HepG2 (cell line): ENCODE measurements around the gene JAGN1. TPM values are rescaled to one million over a fixed set of nuclear protein-coding genes. Genes with fewer than 3 reads are reported as not detected.
A peak's percentile ranks its signal among the peaks of the same experiment; 100 is the strongest.

Experiments used
- ADNP ChIP-seq: sonication (generic); formaldehyde crosslinking; IDR thresholded peaks from 2 replicates; pipeline ENCODE4 v1.4.0; 2020; ENCODE audit warnings: missing genetic modification reagents
- CBX2 ChIP-seq, 2 experiments: fragments of 200-600 bp in 1 of 2; sonication (generic); formaldehyde crosslinking in 1 of 2; IDR thresholded peaks; 2 replicates each; pipeline versions ENCODE4 v1.7.0 to v1.8.1; 2018 to 2022; ENCODE audit warnings: low read depth in 2 of 2, low read length in 1 of 2, mild to moderate bottlenecking in 1 of 2, missing genetic modification reagents in 1 of 2
- CENPX ChIP-seq: sonication (generic); formaldehyde crosslinking; IDR thresholded peaks from 2 replicates; pipeline ENCODE4 v1.9.0; 2021; ENCODE audit warnings: mild to moderate bottlenecking, missing genetic modification reagents, moderate library complexity
- GABPA ChIP-seq, 2 experiments: IDR thresholded peaks; 2 replicates each; pipeline ENCODE4 v1.6.1; 2011 to 2016; ENCODE audit warnings: low read depth in 2 of 2, low read length in 1 of 2, missing biosample characterization in 1 of 2, missing genetic modification characterization in 1 of 2
- GZF1 ChIP-seq: sonication (generic); formaldehyde crosslinking; IDR thresholded peaks from 2 replicates; pipeline ENCODE4 v1.5.1; 2020; ENCODE audit warnings: mild to moderate bottlenecking, missing genetic modification reagents
- SIX4 ChIP-seq: sonication (generic); formaldehyde crosslinking; IDR thresholded peaks from 2 replicates; pipeline ENCODE4 v1.4.0; 2020; ENCODE audit warnings: missing genetic modification reagents
- SYNCRIP ChIP-seq: fragments of 200-400 bp; formaldehyde crosslinking; IDR thresholded peaks from 2 replicates; pipeline ENCODE4 v1.6.1; 2018; ENCODE audit warnings: mild to moderate bottlenecking, low read depth, low read length; ENCODE audit not compliant: insufficient read depth
- YY1 ChIP-seq: IDR thresholded peaks from 2 replicates; pipeline ENCODE4 v1.6.1; 2011; ENCODE audit warnings: low read length, low read depth, moderate library complexity, mild to moderate bottlenecking; ENCODE audit not compliant: insufficient read depth, insufficient replicate concordance
- ZFP41 ChIP-seq: sonication (generic); formaldehyde crosslinking; IDR thresholded peaks from 2 replicates; pipeline ENCODE4 v1.4.0; 2020; ENCODE audit warnings: mild to moderate bottlenecking, missing genetic modification reagents, borderline replicate concordance
- ZNF101 ChIP-seq: sonication (generic); formaldehyde crosslinking; IDR thresholded peaks from 2 replicates; pipeline ENCODE4 v1.4.0; 2020; ENCODE audit warnings: mild to moderate bottlenecking, low read depth, missing genetic modification reagents, borderline replicate concordance
- ZNF564 ChIP-seq: sonication (generic); formaldehyde crosslinking; IDR thresholded peaks from 2 replicates; pipeline ENCODE4 v1.8.1; 2023; ENCODE audit warnings: mild to moderate bottlenecking, missing genetic modification reagents
- ZNF616 ChIP-seq: sonication (generic); formaldehyde crosslinking; IDR thresholded peaks from 2 replicates; pipeline ENCODE4 v1.5.0; 2020; ENCODE audit warnings: low read depth, mild to moderate bottlenecking, missing genetic modification reagents
- polyA plus RNA-seq, 8 experiments: library from polyadenylated mRNA; depleted of rRNA in 3 of 8; stranded (reverse) in 7 of 8; unstranded in 1 of 8; fragments of >200 nt; fragmentation: Illumina TruSeq in 4 of 8; extraction: Trizol in 4 of 8; gene quantifications; 2 replicates each; pipeline versions ENCODE4 v1.2.1 to v1.2.3, GENCODE V29; 2011 to 2016; ENCODE audit warnings: low read depth in 4 of 8, missing spikeins in 1 of 8, mixed read lengths in 1 of 8; ENCODE audit not compliant: insufficient read depth in 1 of 8
- total RNA-seq, 5 experiments: library from RNA; depleted of rRNA; stranded (reverse); fragments of >200 nt; fragmentation: Illumina TruSeq; extraction: Trizol; gene quantifications; 2 replicates each; pipeline ENCODE4 v1.2.3, GENCODE V29; 2016; ENCODE audit warnings: low read depth in 1 of 5
- TF ChIP-seq, protein P1 (sequence below): sonication (generic); formaldehyde crosslinking; IDR thresholded peaks from 2 replicates; pipeline ENCODE4 v1.4.0; 2020; ENCODE audit warnings: mild to moderate bottlenecking, missing genetic modification reagents
- TF ChIP-seq, protein P2 (sequence below): sonication (generic); formaldehyde crosslinking; IDR thresholded peaks from 2 replicates; pipeline ENCODE4 v1.4.0; 2020; ENCODE audit warnings: missing genetic modification reagents, mild to moderate bottlenecking, borderline replicate concordance
- TF ChIP-seq, protein P3 (sequence below): sonication (generic); formaldehyde crosslinking; IDR thresholded peaks from 2 replicates; pipeline ENCODE4 v1.8.0; 2022; ENCODE audit warnings: missing genetic modification reagents, mild to moderate bottlenecking, borderline replicate concordance
- TF ChIP-seq, protein P4 (sequence below): sonication (generic); formaldehyde crosslinking; IDR thresholded peaks from 2 replicates; pipeline ENCODE4 v1.4.0; 2020; ENCODE audit warnings: missing genetic modification reagents, mild to moderate bottlenecking, borderline replicate concordance

JAGN1 gene
- total and polyA plus RNA-seq, 2 of the 13 experiments (the other 11 are each of a cell fraction or from before 2014, with no cell fraction given) = 49.9 to 50.9 TPM

DNA sequence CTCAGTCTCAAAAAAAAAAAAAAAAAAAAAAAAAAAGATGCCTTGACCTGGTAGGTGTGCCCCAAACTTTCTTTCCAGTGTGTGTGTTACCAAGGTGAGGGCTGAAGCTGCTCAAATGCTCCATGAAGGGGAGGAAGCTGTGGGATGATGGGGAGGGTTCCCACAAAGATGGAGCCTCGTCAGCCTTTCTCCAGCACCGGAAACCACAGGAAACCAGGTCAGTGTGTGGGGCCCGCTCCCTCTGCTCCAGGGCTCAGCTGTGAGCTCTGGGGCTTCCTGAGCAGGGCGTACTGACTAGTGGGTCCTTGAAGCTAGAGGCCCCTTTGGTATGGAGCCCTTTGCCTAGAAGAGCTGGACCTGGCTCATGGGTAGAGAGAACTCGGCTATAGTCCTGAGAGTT, 11.6 kb downstream of the JAGN1 start (continued):
- TF ChIP-seq, protein P1, sequence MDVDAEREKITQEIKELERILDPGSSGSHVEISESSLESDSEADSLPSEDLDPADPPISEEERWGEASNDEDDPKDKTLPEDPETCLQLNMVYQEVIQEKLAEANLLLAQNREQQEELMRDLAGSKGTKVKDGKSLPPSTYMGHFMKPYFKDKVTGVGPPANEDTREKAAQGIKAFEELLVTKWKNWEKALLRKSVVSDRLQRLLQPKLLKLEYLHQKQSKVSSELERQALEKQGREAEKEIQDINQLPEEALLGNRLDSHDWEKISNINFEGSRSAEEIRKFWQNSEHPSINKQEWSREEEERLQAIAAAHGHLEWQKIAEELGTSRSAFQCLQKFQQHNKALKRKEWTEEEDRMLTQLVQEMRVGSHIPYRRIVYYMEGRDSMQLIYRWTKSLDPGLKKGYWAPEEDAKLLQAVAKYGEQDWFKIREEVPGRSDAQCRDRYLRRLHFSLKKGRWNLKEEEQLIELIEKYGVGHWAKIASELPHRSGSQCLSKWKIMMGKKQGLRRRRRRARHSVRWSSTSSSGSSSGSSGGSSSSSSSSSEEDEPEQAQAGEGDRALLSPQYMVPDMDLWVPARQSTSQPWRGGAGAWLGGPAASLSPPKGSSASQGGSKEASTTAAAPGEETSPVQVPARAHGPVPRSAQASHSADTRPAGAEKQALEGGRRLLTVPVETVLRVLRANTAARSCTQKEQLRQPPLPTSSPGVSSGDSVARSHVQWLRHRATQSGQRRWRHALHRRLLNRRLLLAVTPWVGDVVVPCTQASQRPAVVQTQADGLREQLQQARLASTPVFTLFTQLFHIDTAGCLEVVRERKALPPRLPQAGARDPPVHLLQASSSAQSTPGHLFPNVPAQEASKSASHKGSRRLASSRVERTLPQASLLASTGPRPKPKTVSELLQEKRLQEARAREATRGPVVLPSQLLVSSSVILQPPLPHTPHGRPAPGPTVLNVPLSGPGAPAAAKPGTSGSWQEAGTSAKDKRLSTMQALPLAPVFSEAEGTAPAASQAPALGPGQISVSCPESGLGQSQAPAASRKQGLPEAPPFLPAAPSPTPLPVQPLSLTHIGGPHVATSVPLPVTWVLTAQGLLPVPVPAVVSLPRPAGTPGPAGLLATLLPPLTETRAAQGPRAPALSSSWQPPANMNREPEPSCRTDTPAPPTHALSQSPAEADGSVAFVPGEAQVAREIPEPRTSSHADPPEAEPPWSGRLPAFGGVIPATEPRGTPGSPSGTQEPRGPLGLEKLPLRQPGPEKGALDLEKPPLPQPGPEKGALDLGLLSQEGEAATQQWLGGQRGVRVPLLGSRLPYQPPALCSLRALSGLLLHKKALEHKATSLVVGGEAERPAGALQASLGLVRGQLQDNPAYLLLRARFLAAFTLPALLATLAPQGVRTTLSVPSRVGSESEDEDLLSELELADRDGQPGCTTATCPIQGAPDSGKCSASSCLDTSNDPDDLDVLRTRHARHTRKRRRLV (CRISPR knock-in tag) = no peak
- no peak for TF ChIP-seq SYNCRIP
- no peak for TF ChIP-seq GABPA (IDR thresholded peaks at IDR 0.05; ENCODE audit: low read depth, low read length)
- peak; percentile 68 for TF ChIP-seq GABPA (CRISPR knock-in tag; IDR thresholded peaks at IDR 0.05; ENCODE audit: low read depth)
- no peak for TF ChIP-seq CENPX (CRISPR knock-in tag)
- TF ChIP-seq, protein P2, sequence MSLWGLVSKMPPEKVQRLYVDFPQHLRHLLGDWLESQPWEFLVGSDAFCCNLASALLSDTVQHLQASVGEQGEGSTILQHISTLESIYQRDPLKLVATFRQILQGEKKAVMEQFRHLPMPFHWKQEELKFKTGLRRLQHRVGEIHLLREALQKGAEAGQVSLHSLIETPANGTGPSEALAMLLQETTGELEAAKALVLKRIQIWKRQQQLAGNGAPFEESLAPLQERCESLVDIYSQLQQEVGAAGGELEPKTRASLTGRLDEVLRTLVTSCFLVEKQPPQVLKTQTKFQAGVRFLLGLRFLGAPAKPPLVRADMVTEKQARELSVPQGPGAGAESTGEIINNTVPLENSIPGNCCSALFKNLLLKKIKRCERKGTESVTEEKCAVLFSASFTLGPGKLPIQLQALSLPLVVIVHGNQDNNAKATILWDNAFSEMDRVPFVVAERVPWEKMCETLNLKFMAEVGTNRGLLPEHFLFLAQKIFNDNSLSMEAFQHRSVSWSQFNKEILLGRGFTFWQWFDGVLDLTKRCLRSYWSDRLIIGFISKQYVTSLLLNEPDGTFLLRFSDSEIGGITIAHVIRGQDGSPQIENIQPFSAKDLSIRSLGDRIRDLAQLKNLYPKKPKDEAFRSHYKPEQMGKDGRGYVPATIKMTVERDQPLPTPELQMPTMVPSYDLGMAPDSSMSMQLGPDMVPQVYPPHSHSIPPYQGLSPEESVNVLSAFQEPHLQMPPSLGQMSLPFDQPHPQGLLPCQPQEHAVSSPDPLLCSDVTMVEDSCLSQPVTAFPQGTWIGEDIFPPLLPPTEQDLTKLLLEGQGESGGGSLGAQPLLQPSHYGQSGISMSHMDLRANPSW (CRISPR knock-in tag) = 0 out of 2 replicates have a peak, but pooled peaks have one; percentile 11
- TF ChIP-seq ZNF101 (CRISPR knock-in tag) = no peak
- TF ChIP-seq, protein P3, sequence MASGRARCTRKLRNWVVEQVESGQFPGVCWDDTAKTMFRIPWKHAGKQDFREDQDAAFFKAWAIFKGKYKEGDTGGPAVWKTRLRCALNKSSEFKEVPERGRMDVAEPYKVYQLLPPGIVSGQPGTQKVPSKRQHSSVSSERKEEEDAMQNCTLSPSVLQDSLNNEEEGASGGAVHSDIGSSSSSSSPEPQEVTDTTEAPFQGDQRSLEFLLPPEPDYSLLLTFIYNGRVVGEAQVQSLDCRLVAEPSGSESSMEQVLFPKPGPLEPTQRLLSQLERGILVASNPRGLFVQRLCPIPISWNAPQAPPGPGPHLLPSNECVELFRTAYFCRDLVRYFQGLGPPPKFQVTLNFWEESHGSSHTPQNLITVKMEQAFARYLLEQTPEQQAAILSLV (CRISPR knock-in tag) = 0 out of 2 replicates have a peak, but pooled peaks have one; percentile 62
- no peak for TF ChIP-seq ZNF564 (CRISPR knock-in tag)
- no peak for TF ChIP-seq CBX2 (IDR thresholded peaks at IDR 0.05; ENCODE audit: low read depth, low read length)
- TF ChIP-seq CBX2 (CRISPR knock-in tag; IDR thresholded peaks at IDR 0.05; ENCODE audit: low read depth) = no peak
- peak; percentile 73 for TF ChIP-seq YY1
- no peak for TF ChIP-seq GZF1 (CRISPR knock-in tag)
- TF ChIP-seq, protein P4, sequence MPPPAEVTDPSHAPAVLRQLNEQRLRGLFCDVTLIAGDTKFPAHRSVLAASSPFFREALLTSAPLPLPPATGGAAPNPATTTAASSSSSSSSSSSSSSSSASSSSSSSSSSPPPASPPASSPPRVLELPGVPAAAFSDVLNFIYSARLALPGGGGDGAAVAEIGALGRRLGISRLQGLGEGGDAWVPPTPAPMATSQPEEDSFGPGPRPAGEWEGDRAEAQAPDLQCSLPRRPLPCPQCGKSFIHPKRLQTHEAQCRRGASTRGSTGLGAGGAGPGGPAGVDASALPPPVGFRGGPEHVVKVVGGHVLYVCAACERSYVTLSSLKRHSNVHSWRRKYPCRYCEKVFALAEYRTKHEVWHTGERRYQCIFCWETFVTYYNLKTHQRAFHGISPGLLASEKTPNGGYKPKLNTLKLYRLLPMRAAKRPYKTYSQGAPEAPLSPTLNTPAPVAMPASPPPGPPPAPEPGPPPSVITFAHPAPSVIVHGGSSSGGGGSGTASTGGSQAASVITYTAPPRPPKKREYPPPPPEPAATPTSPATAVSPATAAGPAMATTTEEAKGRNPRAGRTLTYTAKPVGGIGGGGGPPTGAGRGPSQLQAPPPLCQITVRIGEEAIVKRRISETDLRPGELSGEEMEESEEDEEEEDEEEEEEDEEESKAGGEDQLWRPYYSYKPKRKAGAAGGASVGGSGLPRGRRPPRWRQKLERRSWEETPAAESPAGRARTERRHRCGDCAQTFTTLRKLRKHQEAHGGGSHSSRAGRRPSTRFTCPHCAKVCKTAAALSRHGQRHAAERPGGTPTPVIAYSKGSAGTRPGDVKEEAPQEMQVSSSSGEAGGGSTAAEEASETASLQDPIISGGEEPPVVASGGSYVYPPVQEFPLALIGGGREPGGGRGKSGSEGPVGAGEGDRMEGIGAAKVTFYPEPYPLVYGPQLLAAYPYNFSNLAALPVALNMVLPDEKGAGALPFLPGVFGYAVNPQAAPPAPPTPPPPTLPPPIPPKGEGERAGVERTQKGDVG (CRISPR knock-in tag) = no peak
- TF ChIP-seq ZFP41 (CRISPR knock-in tag) = no peak
- TF ChIP-seq ADNP (CRISPR knock-in tag) = no peak
- TF ChIP-seq ZNF616 = 0 out of 2 replicates have a peak, but pooled peaks have one; percentile 21
- no peak for TF ChIP-seq SIX4 (CRISPR knock-in tag)
